Endothelial cell (in vitro differentiated cells): Measurements from ENCODE around the gene KIF15. TPM values are rescaled to one million over a fixed set of nuclear protein-coding genes. Genes with fewer than 3 reads are reported as not detected.

Source experiments
- DNase-seq: peaks from one replicate; pipeline ENCODE4 v3.0.0; 2021; ENCODE audit warnings: low spot score
- H3K27ac Mint-ChIP-seq: one replicate; pipeline ENCODE4 v1.8.0; 2021; ENCODE audit warnings: mixed read lengths, inconsistent platforms; ENCODE audit not compliant: unreplicated experiment
- H3K27me3 Mint-ChIP-seq: one replicate; pipeline ENCODE4 v1.8.0; 2021; ENCODE audit warnings: mild to moderate bottlenecking, moderate library complexity, mixed read lengths, inconsistent platforms; ENCODE audit not compliant: unreplicated experiment
- H3K36me3 Mint-ChIP-seq: one replicate; pipeline ENCODE4 v1.8.0; 2021; ENCODE audit warnings: mild to moderate bottlenecking, low read depth, mixed read lengths, inconsistent platforms; ENCODE audit not compliant: unreplicated experiment
- H3K4me1 Mint-ChIP-seq: one replicate; pipeline ENCODE4 v1.8.0; 2021; ENCODE audit warnings: mild to moderate bottlenecking, mixed read lengths, inconsistent platforms; ENCODE audit not compliant: unreplicated experiment
- H3K4me3 Mint-ChIP-seq: one replicate; pipeline ENCODE4 v1.8.0; 2021; ENCODE audit warnings: mild to moderate bottlenecking, mixed read lengths, inconsistent platforms; ENCODE audit not compliant: unreplicated experiment
- H3K9me3 Mint-ChIP-seq: one replicate; pipeline ENCODE4 v1.8.0; 2021; ENCODE audit warnings: mixed read lengths, inconsistent platforms; ENCODE audit not compliant: unreplicated experiment
- long read RNA-seq: library from polyadenylated mRNA; unstranded; transcript quantifications from one replicate; pipeline ENCODE4 v2.0.0, GENCODE V29; 2020; ENCODE audit not compliant: unreplicated experiment
- total RNA-seq: library from RNA; stranded (reverse); fragmentation: NEBNext Ultra II Directional; extraction: Animal tissue kit (Norgen Biotek cat#: 25700); gene quantifications from one replicate; pipeline ENCODE4 v1.2.1, GENCODE V29; 2021; ENCODE audit not compliant: unreplicated experiment
- TF ChIP-seq, protein P1 (sequence below): fragments of 200-600 bp; sonication (generic); IDR thresholded peaks from one replicate; pipeline ENCODE4 v1.5.0; 2021; ENCODE audit warnings: antibody characterized with exemption; ENCODE audit not compliant: unreplicated experiment

KIF15 gene, protein sequence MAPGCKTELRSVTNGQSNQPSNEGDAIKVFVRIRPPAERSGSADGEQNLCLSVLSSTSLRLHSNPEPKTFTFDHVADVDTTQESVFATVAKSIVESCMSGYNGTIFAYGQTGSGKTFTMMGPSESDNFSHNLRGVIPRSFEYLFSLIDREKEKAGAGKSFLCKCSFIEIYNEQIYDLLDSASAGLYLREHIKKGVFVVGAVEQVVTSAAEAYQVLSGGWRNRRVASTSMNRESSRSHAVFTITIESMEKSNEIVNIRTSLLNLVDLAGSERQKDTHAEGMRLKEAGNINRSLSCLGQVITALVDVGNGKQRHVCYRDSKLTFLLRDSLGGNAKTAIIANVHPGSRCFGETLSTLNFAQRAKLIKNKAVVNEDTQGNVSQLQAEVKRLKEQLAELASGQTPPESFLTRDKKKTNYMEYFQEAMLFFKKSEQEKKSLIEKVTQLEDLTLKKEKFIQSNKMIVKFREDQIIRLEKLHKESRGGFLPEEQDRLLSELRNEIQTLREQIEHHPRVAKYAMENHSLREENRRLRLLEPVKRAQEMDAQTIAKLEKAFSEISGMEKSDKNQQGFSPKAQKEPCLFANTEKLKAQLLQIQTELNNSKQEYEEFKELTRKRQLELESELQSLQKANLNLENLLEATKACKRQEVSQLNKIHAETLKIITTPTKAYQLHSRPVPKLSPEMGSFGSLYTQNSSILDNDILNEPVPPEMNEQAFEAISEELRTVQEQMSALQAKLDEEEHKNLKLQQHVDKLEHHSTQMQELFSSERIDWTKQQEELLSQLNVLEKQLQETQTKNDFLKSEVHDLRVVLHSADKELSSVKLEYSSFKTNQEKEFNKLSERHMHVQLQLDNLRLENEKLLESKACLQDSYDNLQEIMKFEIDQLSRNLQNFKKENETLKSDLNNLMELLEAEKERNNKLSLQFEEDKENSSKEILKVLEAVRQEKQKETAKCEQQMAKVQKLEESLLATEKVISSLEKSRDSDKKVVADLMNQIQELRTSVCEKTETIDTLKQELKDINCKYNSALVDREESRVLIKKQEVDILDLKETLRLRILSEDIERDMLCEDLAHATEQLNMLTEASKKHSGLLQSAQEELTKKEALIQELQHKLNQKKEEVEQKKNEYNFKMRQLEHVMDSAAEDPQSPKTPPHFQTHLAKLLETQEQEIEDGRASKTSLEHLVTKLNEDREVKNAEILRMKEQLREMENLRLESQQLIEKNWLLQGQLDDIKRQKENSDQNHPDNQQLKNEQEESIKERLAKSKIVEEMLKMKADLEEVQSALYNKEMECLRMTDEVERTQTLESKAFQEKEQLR (N-terminal part only)
- 6.0 TPM for total RNA-seq
- long read RNA-seq, partial matches to known transcripts, result 1 of 4 reads
- long read RNA-seq, other reads (novel, unspliced or antisense), result 3 of 4 reads

DNA sequence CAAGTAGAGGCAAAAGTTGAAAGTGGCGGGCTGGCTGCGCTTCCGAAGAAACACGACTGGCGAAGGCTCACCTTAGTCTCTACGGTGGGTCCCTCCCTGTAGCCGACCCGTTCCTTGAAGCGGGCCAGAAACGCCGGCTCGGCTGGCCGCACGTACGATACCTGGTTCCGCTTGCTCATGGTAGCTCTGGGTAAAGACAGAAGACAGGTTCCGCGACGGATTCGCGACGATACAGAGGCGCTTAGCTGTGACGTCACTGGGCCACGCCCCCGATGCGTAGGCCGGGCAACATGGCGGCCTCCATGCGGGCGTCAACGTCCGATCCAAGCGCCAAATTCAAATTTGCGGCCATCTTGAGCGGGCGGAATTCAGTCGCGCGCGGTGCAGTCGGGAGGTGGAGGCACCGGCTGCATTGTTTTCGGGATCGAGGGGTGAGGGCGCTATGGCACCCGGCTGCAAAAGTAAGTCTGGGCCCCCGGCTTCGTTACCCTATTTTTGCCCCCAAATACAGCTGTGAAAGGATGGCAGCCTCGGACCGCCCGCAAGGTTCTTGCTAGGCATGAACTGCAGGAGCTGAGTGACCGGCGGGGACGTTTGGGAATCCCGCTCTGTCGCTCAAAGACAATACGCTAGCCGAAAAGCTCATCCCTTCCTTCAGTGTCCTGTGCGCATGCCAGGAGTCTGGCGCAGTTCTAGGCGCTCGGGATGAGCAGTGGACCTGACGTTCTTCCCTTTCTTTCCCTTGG lies at the start of gene KIF15, which contains the start of gene KIAA1143:
Gene KIF15, plus strand, starts transcription at position 371 of the 746 bp plus-strand sequence. Its CDS starts 72 bp downstream, at position 443.
Gene KIAA1143, minus strand, starts transcription at position 196 of the 746 bp plus-strand sequence. Its CDS starts 17 bp downstream, at position 179.
- DNase-seq, result peak; percentile 94
- H3K27me3 Mint-ChIP-seq, result peaks cover 5% of the 10 kb centered on the region
- H3K4me3 Mint-ChIP-seq, result peak within 1 kb of the TSS; percentile 96
- peaks cover 8% of the 10 kb centered on the region for H3K9me3 Mint-ChIP-seq
- peak within 1 kb of the TSS; percentile 84 for H3K27ac Mint-ChIP-seq
- TF ChIP-seq, protein P1, sequence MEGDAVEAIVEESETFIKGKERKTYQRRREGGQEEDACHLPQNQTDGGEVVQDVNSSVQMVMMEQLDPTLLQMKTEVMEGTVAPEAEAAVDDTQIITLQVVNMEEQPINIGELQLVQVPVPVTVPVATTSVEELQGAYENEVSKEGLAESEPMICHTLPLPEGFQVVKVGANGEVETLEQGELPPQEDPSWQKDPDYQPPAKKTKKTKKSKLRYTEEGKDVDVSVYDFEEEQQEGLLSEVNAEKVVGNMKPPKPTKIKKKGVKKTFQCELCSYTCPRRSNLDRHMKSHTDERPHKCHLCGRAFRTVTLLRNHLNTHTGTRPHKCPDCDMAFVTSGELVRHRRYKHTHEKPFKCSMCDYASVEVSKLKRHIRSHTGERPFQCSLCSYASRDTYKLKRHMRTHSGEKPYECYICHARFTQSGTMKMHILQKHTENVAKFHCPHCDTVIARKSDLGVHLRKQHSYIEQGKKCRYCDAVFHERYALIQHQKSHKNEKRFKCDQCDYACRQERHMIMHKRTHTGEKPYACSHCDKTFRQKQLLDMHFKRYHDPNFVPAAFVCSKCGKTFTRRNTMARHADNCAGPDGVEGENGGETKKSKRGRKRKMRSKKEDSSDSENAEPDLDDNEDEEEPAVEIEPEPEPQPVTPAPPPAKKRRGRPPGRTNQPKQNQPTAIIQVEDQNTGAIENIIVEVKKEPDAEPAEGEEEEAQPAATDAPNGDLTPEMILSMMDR, result no peak
- peaks cover 7% of the 10 kb centered on the region for H3K4me1 Mint-ChIP-seq
- peaks cover 45% of the 10 kb centered on the region for H3K36me3 Mint-ChIP-seq

DNA sequence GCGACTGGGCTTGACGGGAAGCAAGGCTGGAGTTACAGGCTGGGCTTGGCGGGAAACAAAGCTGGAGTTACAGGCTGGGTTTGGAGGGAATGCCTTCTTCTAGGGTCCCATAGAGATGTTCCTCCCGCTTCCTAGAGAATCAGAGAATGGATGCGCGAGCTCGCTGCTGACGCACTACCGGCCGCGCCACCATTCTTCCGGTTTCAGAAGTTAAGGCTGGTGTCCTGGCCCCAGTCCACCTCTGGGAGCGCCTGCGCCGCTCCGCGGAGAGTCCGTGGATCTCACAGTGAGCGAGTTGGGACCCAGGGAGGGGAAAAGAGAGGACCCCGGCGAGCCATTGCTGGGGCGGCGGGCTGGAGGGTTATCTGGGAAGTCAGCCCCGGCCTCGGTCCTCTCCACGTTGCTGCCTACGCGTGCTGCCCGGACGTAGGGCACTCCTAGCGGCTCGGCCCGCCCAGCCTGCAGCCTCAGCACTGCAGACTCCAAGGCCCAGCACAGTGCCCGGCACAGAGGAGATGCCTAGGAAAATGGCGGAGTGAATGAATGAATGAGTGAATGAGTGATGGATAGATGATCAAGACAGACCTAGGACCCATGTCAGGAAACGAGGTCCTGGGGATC lies 49.0 kb upstream of the KIF15 start, which contains the start of gene ZNF502:
Gene ZNF502, plus strand, starts transcription at position 206 of the 621 bp plus-strand sequence. CDS start 7,602 bp downstream, outside the sequence.
- Mint-ChIP-seq H3K4me1 (peaks cover 4% of the 10 kb centered on the region), H3K27me3 (peaks cover 3% of the 10 kb centered on the region), H3K9me3 (peaks cover 25% of the 10 kb centered on the region), H3K4me3 (peak within 1 kb of the TSS; percentile 88), H3K36me3 (peaks cover 33% of the 10 kb centered on the region), H3K27ac (peak within 1 kb of the TSS; percentile 42)
- TF ChIP-seq, protein P1, result no peak
- peak; percentile 48 for DNase-seq

DNA sequence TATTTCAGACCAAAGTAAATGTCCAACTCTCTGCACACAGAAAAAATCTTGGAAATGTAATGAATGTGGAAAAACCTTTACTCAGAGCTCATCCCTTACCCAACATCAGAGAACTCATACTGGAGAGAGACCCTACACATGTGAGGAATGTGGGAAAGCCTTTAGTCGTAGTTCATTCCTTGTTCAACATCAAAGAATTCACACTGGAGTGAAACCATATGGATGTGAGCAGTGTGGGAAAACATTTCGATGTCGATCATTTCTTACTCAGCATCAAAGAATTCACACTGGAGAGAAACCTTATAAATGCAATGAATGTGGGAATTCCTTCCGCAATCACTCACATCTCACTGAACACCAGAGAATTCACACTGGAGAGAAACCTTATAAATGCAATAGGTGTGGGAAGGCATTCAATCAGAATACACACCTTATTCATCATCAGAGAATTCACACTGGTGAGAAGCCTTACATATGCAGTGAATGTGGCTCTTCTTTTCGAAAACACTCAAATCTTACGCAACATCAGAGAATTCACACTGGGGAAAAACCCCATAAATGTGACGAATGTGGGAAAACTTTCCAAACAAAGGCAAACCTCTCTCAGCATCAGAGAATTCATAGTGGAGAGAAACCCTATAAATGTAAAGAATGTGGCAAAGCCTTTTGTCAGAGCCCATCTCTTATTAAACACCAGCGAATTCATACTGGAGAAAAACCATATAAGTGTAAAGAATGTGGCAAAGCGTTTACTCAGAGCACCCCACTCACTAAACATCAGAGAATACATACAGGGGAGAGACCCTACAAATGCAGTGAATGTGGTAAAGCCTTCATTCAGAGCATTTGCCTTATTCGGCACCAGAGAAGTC lies 40.1 kb upstream of the KIF15 start:
- H3K4me3 Mint-ChIP-seq, result peak overlapping the region; percentile 76
- TF ChIP-seq, protein P1, result no peak
- H3K27me3 Mint-ChIP-seq, result peaks cover 10% of the 10 kb centered on the region
- peaks cover 79% of the 10 kb centered on the region for H3K36me3 Mint-ChIP-seq
- H3K4me1 Mint-ChIP-seq, result no peaks in the 10 kb centered on the region
- H3K27ac Mint-ChIP-seq, result no peak overlapping the region
- DNase-seq, result no peak
- peaks cover 56% of the 10 kb centered on the region for H3K9me3 Mint-ChIP-seq
